Gastroesophageal sphincter (tissue), 3 donors: ENCODE measurements around the gene PPP1R14B.

Source experiments
- CTCF ChIP-seq, 4 experiments: fragments of 200-600 bp in 2 of 4; fragments of 450-650 bp in 2 of 4; sonication (generic) in 1 of 4; IDR thresholded peaks; one replicate each; pipeline ENCODE4 v1.5.1; 2017 to 2019; ENCODE audit warnings: antibody characterized with exemption in 4 of 4, mild to moderate bottlenecking in 2 of 4, moderate library complexity in 2 of 4
- EP300 ChIP-seq: sonication (generic); formaldehyde crosslinking; IDR thresholded peaks from one replicate; pipeline ENCODE4 v1.6.1; 2017; ENCODE audit warnings: antibody characterized with exemption, mild to moderate bottlenecking
- POLR2A ChIP-seq, 2 donors: fragments of 450-650 bp; IDR thresholded peaks; one replicate each; pipeline ENCODE4 v1.6.1; 2017; ENCODE audit warnings: antibody characterized with exemption in 2 of 2, mild to moderate bottlenecking in 2 of 2, moderate library complexity in 1 of 2
- POLR2AphosphoS5 ChIP-seq: sonication (generic); formaldehyde crosslinking; IDR thresholded peaks from one replicate; pipeline ENCODE4 v1.6.1; 2017; ENCODE audit warnings: antibody characterized with exemption

GRCh38 chr11:64256300-64256699 lies 9.6 kb upstream of the PPP1R14B start:
- TF ChIP-seq CTCF (IDR thresholded peaks at IDR 0.05) (no peak), POLR2A (IDR thresholded peaks at IDR 0.05) (no peak), POLR2AphosphoS5 (no peak), EP300 (no peak)
